Gastroesophageal sphincter (tissue), 4 donors: ENCODE data around the gene CTTN. TPM values are rescaled to one million over a fixed set of nuclear protein-coding genes. Genes with fewer than 3 reads are reported as not detected.

ENCODE experiments used
- ATAC-seq: fragments of 150-250 bp; one replicate; pipeline ENCODE4 v1.9.1; 2016; ENCODE audit warnings: mild to moderate bottlenecking, moderate library complexity
- H3K27ac ChIP-seq, 4 donors: fragments of 200-600 bp; sonication (generic) in 3 of 4; 1 replicate in 3 of 4; 2 replicates in 1 of 4; pipeline ENCODE4 v1.5.1; 2016 to 2019
- H3K27me3 ChIP-seq: fragments of 200-600 bp; sonication (generic); one replicate; pipeline ENCODE4 v1.5.1; 2019
- H3K36me3 ChIP-seq, 2 donors: fragments of 200-600 bp; sonication (generic); one replicate each; pipeline ENCODE4 v1.5.1; 2019; ENCODE audit warnings: control low read depth in 1 of 2
- H3K4me1 ChIP-seq, 3 donors: fragments of 200-600 bp; sonication (generic); 1 replicate in 2 of 3; 2 replicates in 1 of 3; pipeline ENCODE4 v1.5.1; 2016 to 2019; ENCODE audit warnings: control low read depth in 2 of 3
- H3K4me3 ChIP-seq, 2 donors: fragments of 200-600 bp; sonication (generic); one replicate each; pipeline ENCODE4 v1.5.1; 2019; ENCODE audit warnings: mild to moderate bottlenecking in 1 of 2, moderate library complexity in 1 of 2
- H3K9me3 ChIP-seq, 3 donors: fragments of 200-600 bp; sonication (generic); one replicate each; pipeline ENCODE4 v1.5.1; 2017 to 2019; ENCODE audit warnings: control low read depth in 2 of 3
- EP300 ChIP-seq: sonication (generic); formaldehyde crosslinking; IDR thresholded peaks from one replicate; pipeline ENCODE4 v1.6.1; 2017; ENCODE audit warnings: antibody characterized with exemption, mild to moderate bottlenecking
- POLR2A ChIP-seq, 2 donors: fragments of 450-650 bp; IDR thresholded peaks; one replicate each; pipeline ENCODE4 v1.6.1; 2017; ENCODE audit warnings: antibody characterized with exemption in 2 of 2, mild to moderate bottlenecking in 2 of 2, moderate library complexity in 1 of 2
- POLR2AphosphoS5 ChIP-seq: sonication (generic); formaldehyde crosslinking; IDR thresholded peaks from one replicate; pipeline ENCODE4 v1.6.1; 2017; ENCODE audit warnings: antibody characterized with exemption
- WGBS, 2 donors: methylation state at CpG; one replicate each; pipeline ENCODE4 v1.1.5; 2018; ENCODE audit warnings: low coverage in 1 of 2; 5-methylcytosine and 5-hydroxymethylcytosine counted together
- total RNA-seq, 4 donors: library from RNA; depleted of rRNA; stranded (reverse); fragments of >200 nt; gene quantifications; one replicate each; pipeline ENCODE4 v1.1.0, GENCODE V29; 2016
- TF ChIP-seq, protein P1 (sequence below), 4 experiments: fragments of 200-600 bp in 2 of 4; fragments of 450-650 bp in 2 of 4; sonication (generic) in 1 of 4; IDR thresholded peaks; one replicate each; pipeline ENCODE4 v1.5.1; 2017 to 2019; ENCODE audit warnings: antibody characterized with exemption in 4 of 4, mild to moderate bottlenecking in 2 of 4, moderate library complexity in 2 of 4

CTTN gene
- total RNA-seq, 4 donors from 2014 or later, result 164 to 316 (median 179) TPM

DNA sequence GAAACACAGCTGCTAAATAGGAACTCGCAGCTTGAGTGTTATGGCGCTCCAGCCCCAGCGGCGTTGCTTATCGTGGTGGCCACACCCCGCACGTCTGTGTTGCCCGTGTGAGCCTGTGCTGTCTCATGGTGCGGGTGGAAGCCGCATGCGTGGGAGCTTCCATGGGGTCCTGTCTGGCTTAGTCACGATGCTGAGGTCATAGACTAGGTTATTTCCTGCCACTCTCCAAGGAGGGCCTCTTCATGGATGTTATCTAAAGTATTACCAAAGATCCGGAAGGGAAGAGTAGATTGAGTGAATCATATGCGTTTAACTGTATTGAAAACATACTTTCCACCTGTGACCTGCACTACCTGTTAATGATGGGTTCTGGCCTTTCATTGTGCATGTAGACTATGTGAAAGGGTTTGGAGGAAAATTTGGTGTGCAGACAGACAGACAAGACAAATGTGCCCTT, 21.7 kb downstream of the CTTN start:
- 72 to 85% methylated on average over 4 to 7 of the region's 14 CpGs for WGBS, 2 donors
- Histone ChIP-seq H3K4me1 (peaks cover 0 to 2% (median 0%) of the 10 kb centered on the region in 3 donors), H3K36me3 (peaks cover 0 to 100% of the 10 kb centered on the region in 2 donors), H3K4me3 (no peak overlapping the region), H3K9me3 (no peaks in the 10 kb centered on the region), H3K27me3 (no peaks in the 10 kb centered on the region), H3K27ac (no peak overlapping the region)
- ATAC-seq, result no peak
- TF ChIP-seq POLR2A (IDR thresholded peaks at IDR 0.05) (no peak), POLR2AphosphoS5 (no peak), EP300 (no peak)
- TF ChIP-seq, protein P1, sequence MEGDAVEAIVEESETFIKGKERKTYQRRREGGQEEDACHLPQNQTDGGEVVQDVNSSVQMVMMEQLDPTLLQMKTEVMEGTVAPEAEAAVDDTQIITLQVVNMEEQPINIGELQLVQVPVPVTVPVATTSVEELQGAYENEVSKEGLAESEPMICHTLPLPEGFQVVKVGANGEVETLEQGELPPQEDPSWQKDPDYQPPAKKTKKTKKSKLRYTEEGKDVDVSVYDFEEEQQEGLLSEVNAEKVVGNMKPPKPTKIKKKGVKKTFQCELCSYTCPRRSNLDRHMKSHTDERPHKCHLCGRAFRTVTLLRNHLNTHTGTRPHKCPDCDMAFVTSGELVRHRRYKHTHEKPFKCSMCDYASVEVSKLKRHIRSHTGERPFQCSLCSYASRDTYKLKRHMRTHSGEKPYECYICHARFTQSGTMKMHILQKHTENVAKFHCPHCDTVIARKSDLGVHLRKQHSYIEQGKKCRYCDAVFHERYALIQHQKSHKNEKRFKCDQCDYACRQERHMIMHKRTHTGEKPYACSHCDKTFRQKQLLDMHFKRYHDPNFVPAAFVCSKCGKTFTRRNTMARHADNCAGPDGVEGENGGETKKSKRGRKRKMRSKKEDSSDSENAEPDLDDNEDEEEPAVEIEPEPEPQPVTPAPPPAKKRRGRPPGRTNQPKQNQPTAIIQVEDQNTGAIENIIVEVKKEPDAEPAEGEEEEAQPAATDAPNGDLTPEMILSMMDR (IDR thresholded peaks at IDR 0.05), result no peak

DNA sequence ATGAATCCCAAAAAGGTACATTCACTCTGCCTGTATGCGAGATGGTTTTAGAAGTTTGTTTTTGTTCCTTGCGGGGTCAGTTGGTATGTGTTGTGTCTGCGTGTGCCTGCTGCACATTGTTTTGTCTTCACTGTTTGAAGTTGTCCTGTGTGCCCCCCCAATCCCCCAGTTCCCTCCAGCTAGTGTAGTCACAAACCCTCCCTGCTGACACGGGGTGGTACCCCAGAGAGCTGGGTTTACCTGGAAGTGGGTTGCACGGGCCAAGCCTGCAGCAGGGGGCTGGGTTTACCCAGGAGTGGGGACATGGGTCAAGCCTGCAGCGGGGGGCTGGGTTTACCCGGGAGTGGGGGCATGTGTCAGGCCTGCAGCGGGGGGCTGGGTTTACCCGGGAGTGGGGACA, 22.2 kb downstream of the CTTN start:
- 77 to 100% methylated on average over 1 to 4 of the region's 9 CpGs for WGBS, 2 donors
- no peaks in the 10 kb centered on the region for H3K4me1 ChIP-seq
- ATAC-seq, result no peak
- H3K27me3 ChIP-seq, result no peaks in the 10 kb centered on the region
- no peak overlapping the region for H3K27ac ChIP-seq
- TF ChIP-seq POLR2A (IDR thresholded peaks at IDR 0.05) (no peak), POLR2AphosphoS5 (no peak), EP300 (no peak)
- TF ChIP-seq, protein P1 (IDR thresholded peaks at IDR 0.05), result no peak
- no peaks in the 10 kb centered on the region for H3K9me3 ChIP-seq
- no peak overlapping the region for H3K4me3 ChIP-seq
- H3K36me3 ChIP-seq, result peaks cover 0 to 100% of the 10 kb centered on the region in 2 donors

DNA sequence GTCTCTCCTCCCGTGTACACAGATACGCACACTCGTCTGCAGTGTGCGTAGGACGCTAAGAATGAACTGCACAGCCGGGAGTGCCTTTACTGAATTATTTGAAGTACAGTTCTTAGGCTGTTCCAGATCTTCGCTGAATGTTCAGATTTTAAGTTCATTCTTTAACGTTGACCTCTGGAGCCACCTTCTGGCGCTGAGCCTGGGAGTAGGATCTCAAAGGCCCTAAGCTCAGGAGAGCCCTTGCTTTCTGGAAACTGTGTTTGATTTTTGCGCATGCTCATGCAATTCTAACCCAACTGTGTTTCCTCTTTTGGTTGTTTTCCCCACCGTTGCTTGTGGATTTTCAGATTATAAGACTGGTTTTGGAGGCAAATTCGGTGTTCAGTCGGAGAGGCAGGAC, 22.8 kb downstream of the CTTN start:
- no peaks in the 10 kb centered on the region for H3K4me1 ChIP-seq
- H3K27ac ChIP-seq, result no peak overlapping the region
- TF ChIP-seq POLR2AphosphoS5 (no peak), EP300 (no peak), POLR2A (IDR thresholded peaks at IDR 0.05) (no peak)
- TF ChIP-seq, protein P1 (IDR thresholded peaks at IDR 0.05), result no peak
- H3K27me3 ChIP-seq, result no peaks in the 10 kb centered on the region
- 88 to 89% methylated on average over 3 to 5 of the region's 13 CpGs for WGBS, 2 donors
- no peak overlapping the region for H3K4me3 ChIP-seq
- ATAC-seq, result no peak
- no peaks in the 10 kb centered on the region for H3K9me3 ChIP-seq
- H3K36me3 ChIP-seq, result peaks cover 0 to 100% of the 10 kb centered on the region in 2 donors

DNA sequence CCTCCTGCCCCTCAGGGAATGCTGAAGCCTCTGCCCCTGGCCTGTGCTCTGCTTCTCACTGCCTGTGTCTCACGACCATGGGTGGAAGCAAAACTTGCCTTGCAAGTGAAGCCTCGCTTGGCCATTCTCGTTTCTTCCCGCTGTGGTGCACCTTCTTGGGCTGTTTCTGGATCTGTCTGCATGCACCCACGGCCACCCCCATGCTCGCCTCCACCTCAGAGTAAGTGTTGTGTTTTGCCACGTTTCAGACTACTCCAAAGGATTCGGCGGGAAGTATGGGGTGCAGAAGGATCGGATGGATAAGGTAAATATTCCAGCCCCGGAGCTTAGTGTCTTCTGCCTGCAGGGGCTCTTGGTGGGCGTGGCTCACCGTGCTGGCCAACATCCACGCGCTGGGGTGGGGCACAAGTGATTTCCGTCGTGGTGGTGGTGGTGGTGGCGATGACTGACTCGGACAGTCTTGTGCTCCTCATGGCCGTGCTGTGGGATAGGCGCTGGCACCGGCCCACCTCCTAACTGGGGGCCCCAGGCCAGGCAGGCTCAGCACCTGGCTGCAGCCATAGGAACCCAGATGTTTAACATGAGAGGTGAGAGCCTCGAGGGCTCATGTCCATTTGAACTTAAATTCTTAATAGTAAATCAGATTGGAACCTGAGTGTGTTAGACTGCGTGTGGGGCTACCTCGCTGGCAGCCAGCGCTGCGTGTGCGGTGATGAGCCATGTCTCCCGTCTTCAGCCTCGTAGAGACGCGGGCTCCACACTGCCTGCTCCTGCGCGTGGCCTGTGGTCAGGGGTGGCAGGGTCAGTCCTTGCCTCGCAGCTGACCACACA, 24.6 kb downstream of the CTTN start:
- peaks cover 0 to 100% of the 10 kb centered on the region in 2 donors for H3K36me3 ChIP-seq
- no peaks in the 10 kb centered on the region for H3K9me3 ChIP-seq
- TF ChIP-seq, protein P1 (IDR thresholded peaks at IDR 0.05), result no peak
- TF ChIP-seq EP300 (no peak), POLR2AphosphoS5 (no peak)
- WGBS, 2 donors, result 85 to 98% methylated on average over 4 to 8 of the region's 35 CpGs
- no peak for ATAC-seq
- H3K27ac ChIP-seq, result no peak overlapping the region
- H3K4me3 ChIP-seq, result no peak overlapping the region
- H3K27me3 ChIP-seq, result no peaks in the 10 kb centered on the region
- no peaks in the 10 kb centered on the region for H3K4me1 ChIP-seq
